ENCODE data around the gene DAZL.

DNA sequence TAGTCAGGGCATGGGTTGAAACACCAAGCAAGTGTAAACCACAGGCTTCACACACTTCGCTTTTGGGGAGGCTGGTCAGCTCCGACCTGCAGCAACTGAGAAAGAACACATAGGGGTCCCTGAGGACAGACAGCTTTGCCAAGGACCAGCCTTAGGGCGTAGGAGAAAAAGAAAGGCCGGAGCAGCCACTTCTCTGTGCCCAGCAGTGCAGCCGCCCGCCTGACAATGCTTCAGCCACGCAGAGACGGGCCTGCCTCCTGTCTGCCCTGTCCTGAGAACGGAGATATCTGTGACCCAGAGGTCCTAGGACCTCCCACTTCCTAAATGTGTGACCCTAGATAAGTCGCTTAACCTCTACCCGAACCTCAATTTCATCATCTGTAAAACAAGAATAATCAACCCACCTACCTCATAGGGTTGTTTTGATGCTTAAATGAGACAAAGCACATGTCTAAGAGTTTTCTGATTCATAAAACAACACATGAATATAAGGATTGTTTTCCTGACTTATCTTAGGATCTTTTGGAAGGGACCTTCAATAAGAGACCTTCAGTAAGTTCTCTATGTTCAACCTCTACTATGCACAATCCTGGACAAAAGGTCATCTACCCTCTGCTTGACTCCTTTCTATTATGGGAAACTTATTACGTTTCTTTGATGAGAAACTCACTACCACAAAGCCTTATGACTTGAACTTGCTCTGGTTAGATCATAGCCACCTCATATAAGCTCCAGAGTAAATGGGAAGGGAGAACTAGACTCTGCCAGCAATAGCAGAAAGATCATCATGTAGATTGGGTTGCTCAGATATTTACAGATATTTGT lies 58.8 kb downstream of the DAZL start:
- TF ChIP-seq POLR2A (IDR thresholded peaks at IDR 0.05): no peak
- TF ChIP-seq CTCF (IDR thresholded peaks at IDR 0.05): no peak
- TF ChIP-seq EP300 (IDR thresholded peaks at IDR 0.05): no peak

Measured in stomach (tissue), 4 donors.